Measurements from ENCODE around the gene SKIDA1.

SKIDA1 gene

DNA sequence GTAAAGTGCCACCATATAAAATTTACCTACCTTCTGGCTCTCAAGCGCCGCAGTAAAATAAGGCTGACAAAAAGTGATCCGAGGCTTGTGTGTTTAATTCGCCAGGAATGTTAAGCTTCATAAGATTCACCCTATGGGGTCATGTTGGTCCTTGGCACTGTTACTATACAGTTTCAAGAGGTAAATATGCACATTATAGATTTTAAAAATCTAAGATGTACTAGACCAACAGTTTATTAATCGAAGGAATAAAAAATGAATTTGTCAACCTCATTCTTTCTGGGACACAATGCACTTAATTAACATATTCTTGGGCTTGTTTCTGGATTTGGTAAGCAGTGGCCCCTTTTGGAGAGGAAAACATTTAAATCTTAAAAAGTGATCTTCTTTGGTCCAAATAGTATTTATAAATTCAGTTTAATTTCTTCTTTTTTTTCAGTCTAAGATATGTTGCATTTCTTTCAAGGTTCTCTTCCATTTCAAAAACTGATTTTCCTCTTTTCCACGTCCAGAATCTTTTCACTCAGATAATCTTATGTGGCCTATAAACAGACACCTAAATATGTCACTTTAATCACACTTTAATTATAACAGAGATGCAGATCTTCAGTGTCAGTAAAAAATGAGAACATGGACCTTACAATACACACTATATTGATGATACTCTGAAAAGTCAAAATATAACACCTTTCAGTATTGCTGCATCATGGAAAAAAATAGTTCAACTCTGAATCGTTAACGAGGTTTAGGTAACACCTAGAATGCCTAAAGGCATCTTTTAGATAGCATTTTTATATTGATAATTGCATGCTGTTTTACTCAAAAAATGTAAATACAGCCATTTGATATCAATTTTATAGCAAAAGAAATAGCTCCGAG lies 3.8 kb upstream of the SKIDA1 start:
- no peak for DNase-seq

DNA sequence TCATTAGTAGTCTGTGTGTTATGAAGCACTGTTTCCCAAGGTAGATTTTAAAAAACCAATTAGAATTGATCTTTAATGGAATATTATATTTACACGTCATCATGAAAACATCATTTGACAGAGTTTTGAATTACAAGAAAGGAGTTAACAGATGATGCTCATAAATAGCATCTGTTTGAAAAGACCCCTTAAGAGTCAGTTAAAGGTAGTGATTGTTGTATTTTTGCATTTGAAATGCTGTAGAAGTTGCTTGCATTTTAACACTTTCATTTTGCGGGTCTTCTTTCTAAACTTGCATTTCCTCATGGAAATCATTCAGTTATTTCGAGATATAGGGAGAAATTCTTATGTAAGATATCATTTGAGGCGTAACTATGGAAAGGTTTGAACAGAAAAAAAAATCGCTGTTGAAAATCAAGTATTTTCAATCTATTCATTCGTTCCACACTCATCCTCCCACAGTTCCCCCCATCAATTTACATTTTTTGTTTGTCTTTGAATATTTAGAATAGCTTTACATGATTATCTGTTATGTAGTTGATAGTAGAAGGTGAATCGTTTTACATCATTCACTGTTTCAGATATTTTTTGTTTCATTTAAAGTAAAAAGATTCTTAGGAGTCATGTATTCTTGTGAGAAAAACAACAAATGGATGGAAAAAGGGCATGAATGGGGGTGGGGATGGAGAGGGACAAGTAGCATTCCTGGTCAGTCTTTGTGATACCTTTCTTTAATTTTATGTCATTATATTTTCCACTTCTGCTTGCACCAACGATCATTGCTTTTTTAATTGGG lies 3.0 kb upstream of the SKIDA1 start:
- DNase-seq = no peak

DNA sequence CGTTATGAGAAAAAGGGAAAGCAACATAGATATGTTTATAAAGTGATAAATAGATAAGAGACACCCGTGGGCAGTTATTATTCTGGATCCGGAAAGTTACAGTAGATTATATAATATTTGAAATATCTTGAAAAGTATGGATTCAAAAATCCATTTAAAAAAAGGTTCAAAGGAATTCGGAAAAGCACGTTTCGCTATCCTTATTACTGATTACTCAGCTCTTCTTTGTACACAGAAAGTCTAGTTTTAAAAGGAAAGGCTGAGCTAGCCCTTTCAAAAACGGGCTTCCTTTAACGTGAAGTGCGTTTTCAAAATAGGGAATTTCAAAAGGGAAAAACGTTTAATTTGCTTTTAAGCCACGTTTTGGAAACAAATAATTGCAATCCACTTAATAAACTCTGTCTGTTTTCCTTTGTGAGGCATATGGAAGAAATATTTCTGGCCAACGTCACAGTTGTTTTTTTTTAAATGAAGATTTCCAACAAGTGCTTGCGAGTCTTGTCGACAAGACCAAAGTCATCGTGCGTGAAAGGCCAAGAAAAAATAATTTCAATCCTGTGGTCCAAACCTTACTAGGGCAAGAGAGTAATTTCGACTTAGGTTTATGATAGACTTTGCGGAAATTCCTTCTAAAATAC lies 2.2 kb upstream of the SKIDA1 start:
- no peak for DNase-seq

DNA sequence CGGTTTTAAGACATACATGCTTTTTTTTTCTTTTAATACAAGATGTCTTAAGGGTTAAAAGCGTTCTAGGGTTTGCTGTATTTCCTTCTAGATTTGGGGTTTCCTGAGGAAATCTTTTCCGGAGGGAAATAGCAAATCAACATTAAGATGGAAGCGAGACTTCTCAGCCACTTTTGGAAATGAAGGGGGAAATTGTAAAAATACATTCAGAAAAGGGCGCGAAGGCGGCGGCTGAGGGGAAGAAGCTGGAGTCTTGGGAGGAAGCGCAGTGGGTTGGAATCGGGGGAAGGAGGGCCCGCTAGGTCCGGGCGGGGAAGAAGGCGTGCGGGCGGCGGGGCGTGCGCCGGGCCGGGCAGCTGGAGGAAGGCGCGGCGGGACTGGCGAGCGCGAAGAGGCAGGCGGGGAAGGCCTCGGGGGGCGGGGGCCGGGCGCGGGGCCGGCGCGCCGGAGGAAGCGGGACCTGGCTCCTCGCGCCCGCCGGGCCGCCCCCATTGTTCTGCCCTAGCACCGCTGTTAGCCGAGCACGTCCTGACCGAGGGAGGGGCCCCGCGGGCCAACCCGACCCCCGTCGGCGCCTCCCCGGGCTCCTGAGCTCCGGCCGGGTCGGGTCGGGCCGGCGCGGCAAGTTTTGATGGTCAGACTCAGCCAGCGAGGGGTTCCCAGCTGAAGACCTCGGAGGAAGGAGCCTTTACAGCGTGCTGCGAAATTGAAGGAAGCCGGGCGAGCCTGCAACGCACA lies 1.5 kb upstream of the SKIDA1 start:
- peak in 44 of 56 donors; percentile 34 to 85 (median 60) for DNase-seq

DNA sequence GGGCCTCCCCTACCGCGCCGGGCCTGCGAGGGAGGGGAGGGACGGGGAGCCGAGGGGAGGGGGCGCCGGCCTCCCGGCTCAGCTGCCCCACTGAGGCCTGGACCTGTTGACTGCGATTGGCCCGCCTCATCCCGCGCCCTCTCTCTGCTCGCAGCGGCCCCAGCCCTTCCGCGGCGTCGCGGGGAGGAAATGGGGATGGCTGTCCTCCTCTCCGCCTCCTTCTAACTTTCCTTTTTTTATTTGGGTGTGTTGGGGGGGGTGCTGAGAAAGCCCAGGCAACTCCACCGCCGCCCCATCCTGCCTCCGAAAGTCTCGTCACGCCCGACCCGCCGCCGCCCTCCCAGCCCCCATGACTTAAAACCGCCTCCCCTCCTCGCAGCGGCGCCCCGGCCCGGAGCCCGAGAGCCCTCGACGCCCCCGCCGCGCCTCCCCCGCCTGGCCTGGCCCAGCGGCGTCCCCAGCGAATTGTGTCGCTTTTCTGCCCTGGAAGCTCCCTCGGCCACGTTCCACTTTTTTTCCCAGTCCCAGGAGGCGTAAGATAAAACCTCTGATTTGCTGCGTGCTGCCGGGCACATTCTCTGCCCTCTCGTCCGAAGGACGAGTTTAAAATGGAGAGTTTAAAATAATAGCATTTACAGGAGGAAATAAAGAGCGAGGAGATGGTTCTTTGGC lies 842 bp upstream of the SKIDA1 start:
- DNase-seq = peak in 50 of 56 donors; percentile 31 to 89 (median 78)

DNA sequence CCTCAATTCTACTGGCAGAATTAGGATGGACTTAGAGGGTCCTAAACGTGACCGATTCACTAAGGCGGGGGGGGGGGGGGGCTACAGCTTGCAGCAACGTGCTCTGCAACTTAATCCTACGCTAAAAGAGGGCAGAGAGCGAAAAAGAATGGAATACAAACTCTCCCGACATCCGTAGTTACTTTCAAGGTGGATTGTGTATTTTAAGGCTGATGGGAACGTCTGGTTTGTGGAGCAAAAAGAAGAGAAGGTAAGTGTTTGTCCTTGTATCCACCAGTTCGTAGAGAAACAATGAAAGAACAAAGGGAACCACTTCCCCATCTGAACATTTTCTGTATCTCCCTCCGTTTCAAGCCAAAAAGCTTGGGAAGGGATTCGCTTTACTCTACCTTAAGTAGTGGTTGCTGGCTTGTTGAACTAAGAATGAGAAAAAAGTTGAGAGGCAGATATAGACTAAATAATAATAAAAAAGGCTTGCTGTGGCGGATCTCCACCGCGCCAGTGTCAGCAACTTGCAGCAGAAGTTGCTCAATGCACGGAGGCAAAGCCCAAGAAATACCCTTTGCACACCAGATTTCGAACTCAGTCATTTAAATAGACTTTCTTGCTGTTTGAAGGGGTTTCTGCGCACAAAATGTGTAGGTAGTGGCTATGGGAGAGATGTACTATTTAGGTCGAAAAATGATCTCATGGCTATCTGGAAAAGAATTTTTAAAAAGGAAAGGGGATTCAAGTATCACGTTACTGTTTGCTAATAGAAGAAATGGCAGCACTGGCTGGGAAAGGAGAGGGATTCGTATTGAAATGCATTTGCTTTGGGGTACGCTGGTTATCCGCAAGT lies 736 bp downstream of the SKIDA1 start:
- peak in 7 of 56 donors; percentile 15 to 62 (median 32) for DNase-seq

DNA sequence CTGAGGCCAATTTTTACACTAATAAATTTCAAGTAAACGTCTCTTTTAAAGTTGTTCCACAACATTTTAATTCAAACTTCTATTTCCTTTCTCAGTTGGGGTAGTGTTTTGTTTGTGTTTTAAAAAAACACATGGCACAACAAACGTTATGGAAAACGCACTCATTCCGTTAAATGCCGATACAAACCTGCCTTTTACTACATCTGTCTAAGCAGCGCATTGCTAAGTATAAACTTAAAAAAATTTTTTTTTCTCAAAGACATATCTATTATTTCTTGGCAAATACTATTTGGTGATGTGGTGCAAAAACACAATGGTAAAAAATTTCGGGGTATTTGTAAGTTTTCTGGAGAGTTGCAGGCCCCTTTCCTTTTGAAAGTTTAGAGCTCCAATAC lies 1.4 kb downstream of the SKIDA1 start:
- DNase-seq = no peak

DNA sequence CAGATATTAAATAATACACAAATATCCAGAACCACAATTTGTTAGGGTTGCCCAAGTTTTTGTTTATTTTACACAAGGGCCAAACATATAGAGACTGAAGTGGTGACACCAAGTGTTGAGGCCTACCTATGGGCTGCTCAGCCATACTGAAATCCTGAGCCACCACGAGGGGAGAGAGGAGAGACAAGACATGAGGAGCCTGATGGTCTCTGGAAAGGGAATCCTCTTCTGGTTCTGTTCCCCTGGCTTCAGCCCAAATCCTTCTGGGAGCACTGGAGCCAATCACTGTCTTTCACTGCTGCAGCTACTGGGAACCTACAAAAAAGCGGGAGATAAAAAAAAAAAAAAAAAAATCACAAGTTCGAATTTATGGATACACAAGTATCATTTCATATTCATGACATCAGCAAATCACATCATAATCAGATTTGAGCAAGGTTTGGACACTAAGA lies 1.9 kb downstream of the SKIDA1 start:
- peak in 3 of 56 donors; percentile 16 to 28 (median 17) for DNase-seq

DNA sequence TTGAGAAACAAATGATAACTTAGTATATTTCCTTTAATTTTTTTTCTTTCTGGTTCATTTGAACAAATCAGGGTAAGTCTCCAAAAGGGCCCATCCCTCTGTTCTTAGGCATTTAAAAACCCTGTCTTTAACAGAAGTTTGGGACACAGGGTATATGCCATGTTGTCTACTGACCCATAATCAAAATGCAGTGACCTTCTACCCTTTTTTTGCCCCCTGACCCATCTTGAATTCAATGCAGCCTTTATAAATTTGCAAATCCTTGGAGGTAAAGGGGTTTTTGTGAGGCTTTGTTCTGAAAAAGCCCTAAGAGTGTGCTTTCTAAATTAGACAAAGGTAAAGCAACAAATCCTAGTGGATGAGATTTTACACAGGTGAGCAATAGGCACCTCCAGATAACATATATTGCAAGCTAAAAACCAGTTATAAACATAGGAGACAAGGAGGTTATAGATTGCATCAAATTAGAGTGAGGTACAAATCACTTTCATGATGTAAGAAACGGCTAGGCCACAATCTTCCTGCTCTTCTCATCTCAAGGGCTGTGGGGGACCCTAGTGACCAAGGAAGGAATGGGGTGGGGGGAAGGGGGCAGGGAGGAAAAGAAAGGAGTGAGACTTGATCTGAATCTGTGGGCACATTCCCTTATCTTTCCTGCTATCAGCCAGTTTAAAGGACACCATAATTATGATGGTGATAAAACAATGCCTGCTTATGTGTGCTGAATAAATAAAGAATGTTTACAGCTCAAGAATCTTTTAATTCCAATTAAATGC lies 2.7 kb downstream of the SKIDA1 start:
- DNase-seq = no peak

DNA sequence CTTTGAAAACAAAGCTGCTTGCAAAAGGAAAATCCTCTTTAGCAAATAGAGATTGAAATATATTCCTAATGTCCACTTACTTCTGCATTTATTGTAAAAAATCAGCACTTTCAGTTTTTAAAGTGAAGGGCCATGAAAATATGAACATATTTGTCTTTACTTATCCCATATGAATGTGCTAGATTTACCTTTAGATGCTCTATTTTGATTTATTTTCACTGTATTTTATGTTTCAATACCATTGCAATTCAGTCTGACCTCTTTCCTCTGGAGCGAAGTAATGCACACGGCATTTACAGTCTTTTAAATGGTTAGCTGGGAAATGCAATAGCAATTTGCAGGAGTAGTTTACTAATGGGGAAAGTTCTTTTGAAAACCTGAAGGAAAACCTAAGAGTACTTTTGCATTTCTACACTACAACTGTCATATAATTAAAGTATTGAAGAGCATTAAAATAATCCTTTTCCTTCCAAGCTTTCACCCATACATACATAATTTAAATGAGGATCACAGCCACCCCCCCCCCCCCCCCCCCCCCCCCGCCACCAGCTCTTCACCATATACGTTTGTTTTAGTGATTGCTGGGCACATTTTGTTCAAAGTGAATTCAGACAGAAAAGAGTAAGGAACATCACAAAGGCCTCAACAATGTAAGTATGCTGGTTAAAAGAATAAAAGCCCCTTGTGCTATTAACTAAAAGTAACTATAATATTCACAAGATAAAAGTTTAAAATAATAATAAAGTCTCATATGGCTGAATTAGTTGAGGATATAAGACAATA lies 3.5 kb downstream of the SKIDA1 start:
- no peak for DNase-seq

DNA sequence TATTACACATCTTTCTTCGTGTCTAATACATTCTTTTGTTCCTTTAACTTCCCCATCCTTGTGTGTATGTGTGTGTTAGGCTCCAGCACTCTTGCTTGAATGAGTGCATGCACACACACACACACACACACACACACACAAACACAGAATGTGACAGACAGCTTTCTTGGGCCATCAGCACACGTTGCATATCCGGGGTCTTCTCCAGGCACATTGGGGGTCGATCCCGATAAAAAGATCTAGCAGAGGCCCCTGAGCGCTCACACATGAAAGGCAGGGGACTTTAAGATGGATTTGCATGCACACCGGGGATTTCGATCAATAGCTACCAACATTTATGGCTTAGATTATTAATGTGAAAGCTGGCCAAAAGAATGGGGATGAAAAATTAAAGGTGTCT lies 4.5 kb downstream of the SKIDA1 start:
- DNase-seq = no peak

DNA sequence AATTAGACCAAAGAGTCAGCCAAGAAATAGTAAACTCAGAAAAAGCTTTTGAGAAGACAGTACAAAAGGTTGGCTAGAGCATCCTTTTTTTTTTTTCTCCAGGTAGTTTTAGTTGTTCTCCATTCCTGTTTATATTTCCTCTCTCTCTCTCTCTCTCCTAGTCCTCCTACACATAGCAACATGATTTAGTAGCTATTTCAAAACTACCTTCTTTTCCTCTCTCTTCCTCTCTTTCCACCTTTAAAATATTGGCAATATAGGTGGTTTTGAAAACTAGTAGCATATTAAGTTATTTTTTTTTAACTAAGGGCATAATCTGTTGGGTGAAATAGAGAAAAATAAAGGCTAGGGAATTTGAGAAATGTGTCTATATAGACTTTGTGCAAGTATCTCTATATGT lies 5.0 kb downstream of the SKIDA1 start:
- no peak for DNase-seq

DNA sequence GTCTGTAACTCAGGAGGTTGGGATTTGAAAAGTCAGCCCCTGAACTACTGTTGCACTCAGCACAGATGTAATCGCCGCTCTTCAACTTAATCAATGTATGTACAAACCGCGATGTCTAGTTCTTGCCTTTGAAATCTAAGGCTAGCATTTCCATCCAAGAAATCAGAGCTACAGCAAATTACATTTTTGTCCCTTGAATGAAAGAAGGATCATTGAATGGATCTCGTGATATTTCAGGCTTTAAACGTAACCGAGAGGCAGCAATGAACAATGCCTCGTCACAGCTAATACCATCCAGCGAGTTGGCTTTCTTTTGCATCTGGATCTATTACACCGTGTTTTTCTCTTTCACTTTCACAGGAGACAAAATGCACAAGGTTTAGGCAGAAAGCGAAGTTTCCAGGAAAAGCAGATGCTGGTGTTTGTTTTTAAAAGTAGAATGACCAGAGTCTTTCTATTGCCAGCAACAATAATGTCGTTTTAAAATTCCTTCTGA lies 5.5 kb downstream of the SKIDA1 start:
- no peak for DNase-seq

DNA sequence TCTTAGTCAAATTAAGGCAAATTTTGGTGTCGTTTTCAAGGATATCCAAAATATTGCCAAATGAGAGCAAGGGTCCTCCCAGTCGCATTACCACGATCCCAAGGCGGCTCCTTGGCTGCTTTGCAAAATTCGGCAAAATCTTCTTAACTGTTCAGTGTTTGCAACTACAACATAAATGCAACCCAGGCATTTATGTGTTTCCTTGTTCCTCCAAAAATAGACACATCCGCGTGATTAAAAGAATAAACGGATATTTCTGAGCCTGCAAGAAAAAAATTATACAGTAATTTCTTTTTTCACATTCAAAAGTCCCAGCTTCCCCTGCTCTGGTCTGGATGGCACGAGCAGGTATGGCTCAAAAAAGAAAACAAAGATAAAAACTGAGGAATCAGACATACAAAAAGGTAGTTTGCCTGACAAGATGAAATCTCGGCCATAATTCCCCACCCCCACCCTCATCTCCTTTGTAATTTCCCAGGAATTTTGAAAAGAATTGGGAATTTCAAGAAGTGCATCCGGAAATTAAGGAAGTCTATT lies 6.0 kb downstream of the SKIDA1 start:
- no peak for DNase-seq

DNA sequence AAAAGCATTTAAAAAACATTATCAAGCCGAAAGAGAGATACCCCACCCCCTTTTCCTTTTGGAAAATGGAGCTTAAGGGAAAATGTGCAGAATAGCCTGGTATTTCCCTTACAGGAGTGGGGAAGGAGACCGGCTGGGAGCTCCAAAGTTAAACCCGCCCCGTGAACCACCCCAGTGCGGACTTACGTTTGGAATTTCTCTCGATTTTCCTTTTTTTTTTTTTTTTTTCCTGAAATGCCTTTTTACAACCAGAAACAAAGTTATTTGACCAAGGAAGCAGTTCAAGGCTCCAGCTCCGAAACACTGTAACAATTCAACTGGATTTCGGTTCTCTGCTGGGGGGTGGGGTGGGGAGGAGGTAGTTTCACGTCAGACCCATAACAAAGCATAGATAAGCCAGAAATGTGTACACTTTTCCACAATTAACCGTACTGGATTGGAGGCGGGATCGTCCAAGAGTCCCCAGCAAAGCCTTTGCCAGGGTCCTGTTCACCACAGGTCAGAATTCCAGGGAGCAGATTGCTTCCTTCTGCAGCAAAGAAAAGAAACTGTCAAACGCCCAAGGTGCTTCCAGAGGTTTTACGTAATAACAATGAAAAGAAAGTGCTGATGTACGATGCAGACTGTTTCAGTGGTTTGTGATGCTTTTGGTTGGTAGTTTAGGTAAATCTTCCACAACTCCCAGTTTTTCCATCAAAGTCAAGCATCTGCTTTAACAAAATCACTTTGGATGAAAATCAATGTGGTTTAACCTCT lies 6.7 kb downstream of the SKIDA1 start:
- peak in 2 of 56 donors; percentile 16 to 23 for DNase-seq

DNA sequence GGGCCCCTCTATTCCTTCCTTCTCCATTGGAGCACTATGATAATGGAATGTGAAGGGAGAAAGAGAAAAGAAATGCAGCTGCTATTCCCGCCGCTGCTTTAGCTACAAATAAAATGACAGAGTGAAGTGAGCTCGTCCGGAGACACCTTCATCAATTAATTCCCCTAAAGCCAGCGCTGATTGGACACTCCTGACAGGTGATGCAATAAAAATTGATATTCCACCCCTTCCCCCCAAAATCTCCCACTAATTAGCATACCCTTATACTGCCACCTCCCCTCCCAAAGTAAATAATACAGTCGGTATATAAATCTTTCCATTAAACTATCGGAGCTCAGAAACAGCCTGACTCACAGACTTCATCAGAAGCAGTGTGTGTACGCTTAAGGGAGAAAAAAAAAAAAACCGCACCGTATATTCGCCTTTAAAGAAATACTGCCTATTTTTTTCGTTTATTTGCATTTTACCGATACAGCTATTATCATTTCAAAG lies 7.3 kb downstream of the SKIDA1 start:
- peak in 2 of 56 donors; percentile 16 to 40 for DNase-seq

Measured in amygdala (tissue), 56 donors.